A549 (cell line): Measurements from ENCODE around the gene ZFAND6.

ENCODE experiments used
- CEBPB ChIP-seq, 2 experiments: fragments of >200 bp in 1 of 2; sonication (Bioruptor Twin) in 1 of 2; formaldehyde crosslinking in 1 of 2; IDR thresholded peaks; 2 replicates each; pipeline ENCODE4 v1.6.1; 2012 to 2016
- CTCF ChIP-seq: fragments of >200 bp; sonication (Bioruptor Twin); formaldehyde crosslinking; IDR thresholded peaks from 3 replicates; pipeline ENCODE4 v1.5.1; 2016
- ELK1 ChIP-seq: fragments of 150-350 bp; IDR thresholded peaks from 2 replicates; pipeline ENCODE4 v1.6.1; 2014; ENCODE audit warnings: low read depth, mild to moderate bottlenecking, low read length
- JUN ChIP-seq, 2 experiments: fragments of >200 bp; sonication (Bioruptor Twin); formaldehyde crosslinking; IDR thresholded peaks; 2 replicates in 1 of 2; 3 replicates in 1 of 2; pipeline ENCODE4 v1.6.1; 2016 to 2017
- MAX ChIP-seq: IDR thresholded peaks from 2 replicates; pipeline ENCODE4 v1.6.1; 2012
- MAZ ChIP-seq: fragments of 150-350 bp; IDR thresholded peaks from 2 replicates; pipeline ENCODE4 v1.6.1; 2014; ENCODE audit warnings: antibody characterized with exemption, low read depth, low read length, borderline replicate concordance
- POLR2A ChIP-seq: IDR thresholded peaks from 2 replicates; pipeline ENCODE4 v1.6.1; 2012; ENCODE audit warnings: mild to moderate bottlenecking, low read length
- RAD21 ChIP-seq, 2 experiments: fragments of >200 bp in 1 of 2; sonication (Bioruptor Twin) in 1 of 2; formaldehyde crosslinking in 1 of 2; IDR thresholded peaks in 1 of 2; conservative IDR thresholded peaks in 1 of 2; 2 replicates in 1 of 2; 3 replicates in 1 of 2; pipeline ENCODE4 v1.6.1; 2012 to 2018; ENCODE audit warnings: inconsistent platforms in 1 of 2
- RARB ChIP-seq: fragments of 250-450 bp; sonication (Bioruptor Pico); IDR thresholded peaks from 2 replicates; pipeline ENCODE4 v1.8.0; 2021; ENCODE audit warnings: mild to moderate bottlenecking, moderate library complexity
- REST ChIP-seq: fragments of 200-600 bp; sonication (generic); IDR thresholded peaks from 2 replicates; pipeline ENCODE4 v1.6.1; 2016; ENCODE audit warnings: antibody characterized with exemption, mild to moderate bottlenecking, moderate library complexity

- TF ChIP-seq CTCF (no peak), ELK1 (no peak), CEBPB (IDR thresholded peaks at IDR 0.05) (no peak), RAD21 (conservative IDR thresholded peaks at IDR 0.05 in 1 of 2, IDR thresholded peaks at IDR 0.05 in 1 of 2) (no peak), POLR2A (no peak), MAZ (no peak), JUN (IDR thresholded peaks at IDR 0.05) (no peak), RARB (CRISPR knock-in tag) (no peak), MAX (no peak), REST (no peak)
These were observed 125.7 kb downstream of the ZFAND6 start for GRCh38 chr15:80185152-80185551.
